K562 (cell line): Measurements from ENCODE around the gene SPTLC2. TPM values are rescaled to one million over a fixed set of nuclear protein-coding genes. Genes with fewer than 3 reads are reported as not detected.

Experiments used
- ATAC-seq: fragments of 200-7000 bp; cut with Tn5 transposase; 3 replicates; pipeline ENCODE4 v1.9.1; 2020; ENCODE audit warnings: moderate library complexity
- BruUV-seq: library from RNA; stranded (reverse); fragments of 400-500 nt; replicated peaks from 2 replicates; lab custom pipeline; 2021; lab: Mats Ljungman, UMichigan
- CTCF ChIA-PET: fragments of 300-600 bp; formaldehyde crosslinking; extraction: SDS; loops from one replicate; lab custom pipeline; 2021; ENCODE audit warnings: low intra/inter-chr PET ratio; lab: Yijun Ruan, JAX
- POLR2A ChIA-PET: fragments of 300-600, 350-650 bp; sonication (Branson Sonifier 250); formaldehyde crosslinking; extraction: SDS; loops from one replicate; lab custom pipeline; 2021; ENCODE audit warnings: antibody characterized with exemption, inconsistent platforms; lab: Yijun Ruan, JAX
- DNase-seq, 4 experiments: peaks; one replicate each; pipeline versions ENCODE4 v3.0.0 to v3.0.0-alpha.2; 2011 to 2018; ENCODE audit warnings: low spot score in 3 of 4, mixed read lengths in 3 of 4; ENCODE audit errors: extremely low read depth in 1 of 4
- FAIRE-seq: peaks from 2 replicates; lab custom pipeline; 2011; peaks lifted over from hg19 to GRCh38; lab: Jason Lieb, UNC
- H2AFZ ChIP-seq: 2 replicates; pipeline ENCODE4 v1.6.0; 2011; ENCODE audit warnings: low read depth, low read length, control low read depth, inconsistent platforms
- H3K27ac ChIP-seq: fragments of 200-600 bp; 3 replicates; pipeline ENCODE4 v1.8.0; 2011; ENCODE audit warnings: low read depth, mild to moderate bottlenecking, control low read depth, inconsistent platforms, low read length, moderate library complexity, mixed read lengths; ENCODE audit errors: extremely low read depth
- H3K27me3 ChIP-seq, 2 experiments: fragments of 300-600 bp in 1 of 2; 2 replicates in 1 of 2; 3 replicates in 1 of 2; pipeline versions ENCODE4 v1.6.0 to v1.8.0; 2011; ENCODE audit warnings: inconsistent platforms in 2 of 2, low read length in 2 of 2, mild to moderate bottlenecking in 1 of 2, mixed read lengths in 1 of 2, moderate library complexity in 1 of 2; ENCODE audit not compliant: control insufficient read depth in 2 of 2, insufficient read depth in 2 of 2
- H3K36me3 ChIP-seq: fragments of 300-600 bp; 3 replicates; pipeline ENCODE4 v1.8.0; 2011; ENCODE audit warnings: mild to moderate bottlenecking, low read length, inconsistent platforms; ENCODE audit not compliant: control insufficient read depth, insufficient read depth
- H3K4me1 ChIP-seq, 2 experiments: fragments of 200-600 bp in 1 of 2; replicated peaks in 1 of 2; 2 replicates in 1 of 2; 3 replicates in 1 of 2; pipeline versions ENCODE4 v1.5.1 to v1.8.0; 2011; ENCODE audit warnings: inconsistent platforms in 2 of 2, low read length in 2 of 2, mild to moderate bottlenecking in 1 of 2, mixed read lengths in 1 of 2, moderate library complexity in 1 of 2; ENCODE audit not compliant: control insufficient read depth in 2 of 2, insufficient read depth in 2 of 2
- H3K4me2 ChIP-seq: 2 replicates; pipeline ENCODE4 v1.6.1; 2011; ENCODE audit warnings: low read length, control low read depth, inconsistent platforms, mixed read lengths; ENCODE audit not compliant: insufficient read depth
- H3K4me3 ChIP-seq: fragments of 200-600 bp; sonication (generic), shearing (Covaris generic); 2 replicates; pipeline ENCODE4 v1.5.1; 2016; ENCODE audit warnings: control low read depth, inconsistent platforms
- H3K79me2 ChIP-seq: fragments of 200-600 bp; 3 replicates; pipeline ENCODE4 v1.8.0; 2011; ENCODE audit warnings: low read length, inconsistent platforms; ENCODE audit not compliant: control insufficient read depth, insufficient read depth
- H3K9ac ChIP-seq, 2 experiments: 2 replicates each; pipeline versions ENCODE4 v1.6.0 to v1.6.1; 2011; ENCODE audit warnings: low read depth in 2 of 2, low read length in 2 of 2, control low read depth in 1 of 2, inconsistent platforms in 1 of 2, mild to moderate bottlenecking in 1 of 2, mixed read lengths in 1 of 2; ENCODE audit not compliant: insufficient read depth in 1 of 2
- H3K9me1 ChIP-seq: one replicate; pipeline ENCODE4 v1.6.0; 2011; ENCODE audit warnings: inconsistent platforms, mild to moderate bottlenecking, low read length, moderate library complexity; ENCODE audit not compliant: control insufficient read depth, insufficient read depth
- H3K9me3 ChIP-seq: replicated peaks from 2 replicates; pipeline ENCODE4 v1.5.1; 2011; ENCODE audit warnings: low read depth, low read length, inconsistent platforms; ENCODE audit not compliant: control insufficient read depth, insufficient read depth
- H4K20me1 ChIP-seq: replicated peaks from 2 replicates; pipeline ENCODE4 v1.6.1; 2011; ENCODE audit warnings: low read length, inconsistent platforms, mixed read lengths; ENCODE audit not compliant: control insufficient read depth, insufficient read depth
- CEBPG ChIP-seq, 3 experiments: fragments of 200-800 bp in 1 of 3; sonication (Bioruptor generic) in 1 of 3; sonication (generic) in 1 of 3; formaldehyde crosslinking in 1 of 3; IDR thresholded peaks in 2 of 3; conservative IDR thresholded peaks in 1 of 3; 2 replicates each; pipeline versions ENCODE4 v1.6.1 to v1.8.0; 2016 to 2022; ENCODE audit warnings: missing compliant biosample characterization in 2 of 3, missing genetic modification characterization in 2 of 3, mild to moderate bottlenecking in 1 of 3, missing genetic modification reagents in 1 of 3
- FOXJ3 ChIP-seq: sonication (generic); formaldehyde crosslinking; IDR thresholded peaks from 2 replicates; pipeline ENCODE4 v1.4.0; 2020; ENCODE audit warnings: mild to moderate bottlenecking, missing genetic modification reagents
- HDAC3 ChIP-seq: fragments of 450-650 bp; IDR thresholded peaks from 2 replicates; pipeline ENCODE4 v1.6.1; 2018; ENCODE audit warnings: borderline replicate concordance, mild to moderate bottlenecking, moderate library complexity; ENCODE audit not compliant: partially characterized antibody
- ZKSCAN8 ChIP-seq: fragments of 200-800 bp; sonication (Bioruptor generic); IDR thresholded peaks from 2 replicates; pipeline ENCODE4 v1.6.1; 2016; ENCODE audit warnings: missing genetic modification characterization, missing compliant biosample characterization
- ZNF431 ChIP-seq: sonication (generic); formaldehyde crosslinking; IDR thresholded peaks from 2 replicates; pipeline ENCODE4 v1.8.0; 2022; ENCODE audit warnings: mild to moderate bottlenecking, missing genetic modification reagents
- WGBS: fragments of 100-300 bp; shearing (Covaris generic); methylation state at CpG from one replicate; pipeline ENCODE4 v1.1.6; 2016; ENCODE audit warnings: low coverage, mixed read lengths; ENCODE audit not compliant: insufficient coverage; ENCODE audit errors: missing lambda C conversion rate; 5-methylcytosine and 5-hydroxymethylcytosine counted together
- in situ Hi-C: fragments of 300-500 bp; cut with MboI; formaldehyde crosslinking; loops from 4 replicates; pipeline ENCODE4 v1.15.0; 2018; ENCODE audit warnings: inconsistent platforms, mixed read lengths
- intact Hi-C: fragments of 100-400 bp; cut with micrococcal nuclease; formaldehyde crosslinking; loops from 2 replicates; pipeline ENCODE4 v1.14.2; 2022
- polyA plus RNA-seq, 8 experiments: library from polyadenylated mRNA; depleted of rRNA in 4 of 8; stranded (reverse) in 5 of 8; unstranded in 3 of 8; fragments of >200 nt; fragmentation: Nextera tagmentation in 2 of 8; fragmentation: Illumina TruSeq in 1 of 8; extraction: Ambion mirVana in 2 of 8; extraction: Trizol in 1 of 8; gene quantifications; 2 replicates each; pipeline versions ENCODE4 v1.2.1 to v1.2.3, GENCODE V29; 2011 to 2014; ENCODE audit warnings: inconsistent platforms in 1 of 8, missing spikeins in 1 of 8
- total RNA-seq, 7 experiments: library from RNA; depleted of rRNA in 6 of 7; stranded (reverse); fragments of >200 nt in 6 of 7; fragmentation: Illumina TruSeq in 2 of 7; extraction: Trizol in 2 of 7; gene quantifications; 2 replicates each; pipeline versions ENCODE4 v1.2.1 to v1.2.3, GENCODE V29; 2011 to 2021; ENCODE audit warnings: low replicate concordance in 1 of 7

Gene SPTLC2
- total and polyA plus RNA-seq, 9 of the 15 experiments (the other 6 are each of a cell fraction or from before 2014, with no cell fraction given) = 4.5 to 30.4 (median 14.0) TPM

DNA sequence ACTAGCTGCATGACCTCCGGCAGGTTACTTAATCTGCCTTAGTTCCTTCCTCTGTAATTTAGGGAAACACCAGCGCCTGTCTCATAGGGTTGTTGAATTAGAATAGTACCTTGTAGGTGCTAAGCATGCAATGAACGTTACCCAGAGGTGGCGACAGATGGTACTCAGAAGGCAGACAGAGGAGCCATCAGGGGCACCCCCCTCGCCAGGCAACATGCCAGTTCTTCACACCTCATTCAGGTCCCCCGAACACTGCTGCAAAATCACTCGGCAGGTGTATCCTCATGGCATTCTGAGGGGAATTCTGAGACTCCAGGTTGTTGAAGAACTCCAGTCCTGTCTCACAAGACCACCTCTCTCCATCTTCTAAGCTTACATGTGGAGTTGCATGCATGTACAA lies 127.9 kb downstream of the SPTLC2 start:
- Histone ChIP-seq H3K4me1 (no peaks in the 10 kb centered on the region; a peak in 1 of 5 replicates), H3K9me1 (no peaks in the 10 kb centered on the region), H3K79me2 (no peaks in the 10 kb centered on the region), H4K20me1 (no peaks in the 10 kb centered on the region), H3K27ac (no peak overlapping the region), H3K36me3 (no peaks in the 10 kb centered on the region), H3K9me3 (no peaks in the 10 kb centered on the region)
- intact Hi-C loops = no loop called here
- DNase-seq = no peak
- no peak for ATAC-seq
- BruUV-seq = no TSS peak
- no peak for FAIRE-seq
- in situ Hi-C loops = no loop called here
- 4% methylated on average over 7 of the region's 7 CpGs for whole genome bisulfite sequencing
- CTCF ChIA-PET = no interaction called here
- no peak for TF ChIP-seq FOXJ3
- no peak for TF ChIP-seq ZNF431
- no peak for TF ChIP-seq HDAC3
- no peak for TF ChIP-seq ZKSCAN8 (CRISPR knock-in tag)
- TF ChIP-seq CEBPG (CRISPR knock-in tag; IDR thresholded peaks at IDR 0.05) = no peak
- no peak for TF ChIP-seq CEBPG (tag; conservative IDR thresholded peaks at IDR 0.05 in 1 of 2, IDR thresholded peaks at IDR 0.05 in 1 of 2)
- TF ChIP-seq, all 486 proteins: peak for 0
- peaks cover 10 to 36% of the 10 kb centered on the region in 2 experiments; a peak in 4 of 5 replicates for H3K27me3 ChIP-seq
- no peak overlapping the region for H2AFZ ChIP-seq
- no peak overlapping the region for H3K9ac ChIP-seq
- H3K4me3 ChIP-seq = no peak overlapping the region
- H3K4me2 ChIP-seq = no peak overlapping the region
- POLR2A ChIA-PET = interaction anchor here (0.7 kb wide), 1 partner anchor 29 kb away, joined by 3 read pairs; no protein-coding TSS in a partner anchor
